CD14-positive monocyte (primary cell): ENCODE results near the gene DLGAP1. TPM values are rescaled to one million over a fixed set of nuclear protein-coding genes. Genes with fewer than 3 reads are reported as not detected.

ENCODE experiments used
- DNase-seq, 3 donors: peaks; one replicate each; pipeline ENCODE4 v3.0.0-alpha.2; 2011 to 2022
- H2AFZ ChIP-seq: 2 replicates; pipeline ENCODE4 v1.6.0; 2012; ENCODE audit warnings: mild to moderate bottlenecking, low read depth, low read length, inconsistent platforms; ENCODE audit not compliant: insufficient read depth, poor library complexity, severe bottlenecking
- H3K27ac ChIP-seq, 2 donors: 1 replicate in 1 of 2; 2 replicates in 1 of 2; pipeline ENCODE4 v1.5.1; 2012 to 2013; ENCODE audit warnings: low read length in 2 of 2, control low read depth in 1 of 2, inconsistent platforms in 1 of 2, low read depth in 1 of 2, mild to moderate bottlenecking in 1 of 2
- H3K27me3 ChIP-seq, 2 donors: one replicate each; pipeline versions ENCODE4 v1.6.0 to v1.6.1; 2011 to 2013; ENCODE audit warnings: low read length in 2 of 2; ENCODE audit not compliant: control insufficient read depth in 2 of 2, insufficient read depth in 2 of 2
- H3K36me3 ChIP-seq, 2 donors: replicated peaks in 1 of 2; 1 replicate in 1 of 2; 2 replicates in 1 of 2; pipeline versions ENCODE4 v1.5.1 to v1.6.1; 2012 to 2013; ENCODE audit warnings: low read length in 2 of 2, control low read depth in 1 of 2, inconsistent platforms in 1 of 2, mild to moderate bottlenecking in 1 of 2; ENCODE audit not compliant: insufficient read depth in 2 of 2, control insufficient read depth in 1 of 2
- H3K4me1 ChIP-seq, 2 donors: 1 replicate in 1 of 2; 2 replicates in 1 of 2; pipeline versions ENCODE4 v1.5.1 to v1.6.1; 2012 to 2013; ENCODE audit warnings: low read length in 2 of 2, control low read depth in 1 of 2, inconsistent platforms in 1 of 2, mild to moderate bottlenecking in 1 of 2, moderate library complexity in 1 of 2; ENCODE audit not compliant: insufficient read depth in 2 of 2, control insufficient read depth in 1 of 2
- H3K4me2 ChIP-seq: replicated peaks from 2 replicates; pipeline ENCODE3; 2012; ENCODE audit warnings: low read length, moderate library complexity, mild to moderate bottlenecking; ENCODE audit not compliant: poor library complexity, severe bottlenecking; ENCODE audit errors: extremely low read depth
- H3K4me3 ChIP-seq, 3 experiments: fragments of 200-600 bp in 1 of 3; sonication (generic) in 1 of 3; replicated peaks in 1 of 3; 1 replicate in 2 of 3; 2 replicates in 1 of 3; pipeline ENCODE4 v1.5.1; 2011 to 2013; ENCODE audit warnings: low read length in 3 of 3, mild to moderate bottlenecking in 3 of 3, control low read depth in 2 of 3, low read depth in 2 of 3, inconsistent platforms in 1 of 3, moderate library complexity in 1 of 3
- H3K79me2 ChIP-seq: 2 replicates; pipeline ENCODE4 v1.6.0; 2012; ENCODE audit warnings: mild to moderate bottlenecking, control low read depth, inconsistent platforms, low read length, moderate library complexity; ENCODE audit not compliant: insufficient read depth
- H3K9ac ChIP-seq: 2 replicates; pipeline ENCODE4 v1.6.0; 2017; ENCODE audit warnings: low read length, mild to moderate bottlenecking; ENCODE audit not compliant: insufficient read depth, poor library complexity, severe bottlenecking
- H3K9me3 ChIP-seq, 2 donors: replicated peaks in 1 of 2; 1 replicate in 1 of 2; 2 replicates in 1 of 2; pipeline versions ENCODE4 v1.5.1 to v1.6.1; 2012 to 2013; ENCODE audit warnings: low read length in 2 of 2, control low read depth in 1 of 2; ENCODE audit not compliant: control insufficient read depth in 1 of 2, insufficient read depth in 1 of 2
- H4K20me1 ChIP-seq: 2 replicates; pipeline ENCODE4 v1.6.0; 2012; ENCODE audit warnings: mild to moderate bottlenecking, low read length, control low read depth, moderate library complexity; ENCODE audit not compliant: insufficient read depth
- H3K27ac Mint-ChIP-seq, 7 donors: one replicate each; pipeline ENCODE4 v1.8.0; 2020; ENCODE audit warnings: mild to moderate bottlenecking in 7 of 7, mixed read lengths in 7 of 7, moderate library complexity in 6 of 7, inconsistent platforms in 2 of 7
- H3K27me3 Mint-ChIP-seq, 3 donors: one replicate each; pipeline ENCODE4 v1.8.0; 2021 to 2022; ENCODE audit warnings: low read depth in 3 of 3, mild to moderate bottlenecking in 3 of 3, mixed read lengths in 3 of 3, moderate library complexity in 3 of 3, inconsistent platforms in 1 of 3
- H3K36me3 Mint-ChIP-seq, 2 donors: one replicate each; pipeline ENCODE4 v1.8.0; 2020; ENCODE audit warnings: mixed read lengths in 2 of 2, inconsistent platforms in 1 of 2, mild to moderate bottlenecking in 1 of 2
- H3K4me1 Mint-ChIP-seq: one replicate; pipeline ENCODE4 v1.8.0; 2020; ENCODE audit warnings: mild to moderate bottlenecking, mixed read lengths
- H3K4me3 Mint-ChIP-seq, 2 donors: one replicate each; pipeline ENCODE4 v1.8.0; 2020; ENCODE audit warnings: mild to moderate bottlenecking in 2 of 2, mixed read lengths in 2 of 2, moderate library complexity in 1 of 2
- H3K9me3 Mint-ChIP-seq, 7 donors: one replicate each; pipeline ENCODE4 v1.8.0; 2020 to 2022; ENCODE audit warnings: mixed read lengths in 7 of 7, mild to moderate bottlenecking in 6 of 7, moderate library complexity in 6 of 7, inconsistent platforms in 2 of 7
- WGBS: methylation state at CpG from one replicate; pipeline ENCODE4 v1.1.5; 2013; ENCODE audit warnings: missing lambda C conversion rate; ENCODE audit not compliant: insufficient coverage; 5-methylcytosine and 5-hydroxymethylcytosine counted together
- intact Hi-C, 2 donors: fragments of 100-400 bp; cut with micrococcal nuclease; formaldehyde crosslinking; loops; one replicate each; pipeline versions ENCODE4 v1.15.0 to v1.15.1; 2023
- polyA plus RNA-seq, 3 donors: library from polyadenylated mRNA; depleted of rRNA in 1 of 3; unstranded in 2 of 3; stranded (reverse) in 1 of 3; fragments of 300-500 nt in 2 of 3; fragments of >200 nt in 1 of 3; fragmentation: Illumina TruSeq in 2 of 3; gene quantifications; 1 replicate in 2 of 3; 2 replicates in 1 of 3; pipeline ENCODE4 v1.2.3, GENCODE V29; 2012 to 2021
- TF ChIP-seq, protein P1 (sequence below): fragments of 200-600 bp; IDR thresholded peaks from one replicate; pipeline ENCODE4 v1.8.0; 2022; ENCODE audit warnings: antibody characterized with exemption, mild to moderate bottlenecking

DLGAP1 gene
- polyA plus RNA-seq, 3 donors: 0.09 to 0.42 TPM; not detected in 1

DNA sequence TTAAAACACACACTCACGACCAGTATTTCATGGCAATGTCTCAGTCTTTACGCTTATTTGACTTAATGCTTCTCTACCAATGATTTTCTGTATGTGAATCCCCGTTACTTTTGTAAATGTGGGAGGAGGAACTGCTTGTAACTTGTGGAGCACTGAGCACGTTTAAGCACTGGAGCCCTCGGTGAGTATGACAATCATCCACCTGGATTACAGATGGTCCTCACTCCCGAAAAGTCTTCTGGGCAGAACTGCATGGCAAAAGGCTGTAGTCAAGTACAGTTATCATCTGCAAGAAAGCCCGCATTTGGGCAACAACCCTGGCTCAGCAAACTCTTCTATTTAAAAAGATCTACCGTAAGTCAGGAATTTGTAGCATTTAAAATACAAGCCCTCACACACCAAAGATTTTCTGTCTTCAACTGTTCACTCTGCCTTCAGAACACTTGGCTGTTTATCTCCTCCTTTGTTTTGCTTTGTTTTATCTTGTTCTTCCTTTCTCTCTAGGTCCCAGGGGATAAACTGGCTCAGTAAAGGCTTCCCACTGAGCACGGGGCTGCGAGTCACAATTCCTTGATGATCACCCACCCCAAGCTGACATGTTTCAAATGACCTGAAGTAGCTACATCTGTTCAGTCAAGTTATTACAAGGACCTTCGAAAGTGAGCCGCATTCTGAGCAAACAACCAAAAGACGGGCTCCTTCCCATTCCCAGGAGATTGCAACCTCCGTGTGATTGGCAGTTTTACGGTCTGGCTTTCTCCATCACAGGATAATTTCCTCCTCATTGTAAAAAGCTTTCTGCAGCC lies 102.2 kb downstream of the DLGAP1 start:
- no peaks in the 10 kb centered on the region for H3K4me1 ChIP-seq
- Mint-ChIP-seq H3K9me3 (peaks cover 2 to 7% (median 5%) of the 10 kb centered on the region in 7 donors), H3K27ac (no peak overlapping the region), H3K27me3 (peaks cover 0 to 3% (median 3%) of the 10 kb centered on the region in 3 donors), H3K4me1 (no peaks in the 10 kb centered on the region), H3K36me3 (no peaks in the 10 kb centered on the region), H3K4me3 (no peak overlapping the region)
- no peaks in the 10 kb centered on the region for H3K79me2 ChIP-seq
- H3K27ac ChIP-seq: no peak overlapping the region
- H3K4me2 ChIP-seq: no peak overlapping the region
- H4K20me1 ChIP-seq: no peaks in the 10 kb centered on the region
- H2AFZ ChIP-seq: no peak overlapping the region
- H3K9me3 ChIP-seq: peaks cover 10 to 11% of the 10 kb centered on the region in 2 donors
- no peak overlapping the region for H3K4me3 ChIP-seq
- intact Hi-C loops: no loop called here
- no peaks in the 10 kb centered on the region for H3K27me3 ChIP-seq
- TF ChIP-seq, protein P1, sequence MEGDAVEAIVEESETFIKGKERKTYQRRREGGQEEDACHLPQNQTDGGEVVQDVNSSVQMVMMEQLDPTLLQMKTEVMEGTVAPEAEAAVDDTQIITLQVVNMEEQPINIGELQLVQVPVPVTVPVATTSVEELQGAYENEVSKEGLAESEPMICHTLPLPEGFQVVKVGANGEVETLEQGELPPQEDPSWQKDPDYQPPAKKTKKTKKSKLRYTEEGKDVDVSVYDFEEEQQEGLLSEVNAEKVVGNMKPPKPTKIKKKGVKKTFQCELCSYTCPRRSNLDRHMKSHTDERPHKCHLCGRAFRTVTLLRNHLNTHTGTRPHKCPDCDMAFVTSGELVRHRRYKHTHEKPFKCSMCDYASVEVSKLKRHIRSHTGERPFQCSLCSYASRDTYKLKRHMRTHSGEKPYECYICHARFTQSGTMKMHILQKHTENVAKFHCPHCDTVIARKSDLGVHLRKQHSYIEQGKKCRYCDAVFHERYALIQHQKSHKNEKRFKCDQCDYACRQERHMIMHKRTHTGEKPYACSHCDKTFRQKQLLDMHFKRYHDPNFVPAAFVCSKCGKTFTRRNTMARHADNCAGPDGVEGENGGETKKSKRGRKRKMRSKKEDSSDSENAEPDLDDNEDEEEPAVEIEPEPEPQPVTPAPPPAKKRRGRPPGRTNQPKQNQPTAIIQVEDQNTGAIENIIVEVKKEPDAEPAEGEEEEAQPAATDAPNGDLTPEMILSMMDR: no peak
- 42% methylated on average over 8 of the region's 15 CpGs for WGBS
- no peaks in the 10 kb centered on the region for H3K36me3 ChIP-seq
- DNase-seq: no peak
- no peak overlapping the region for H3K9ac ChIP-seq

DNA sequence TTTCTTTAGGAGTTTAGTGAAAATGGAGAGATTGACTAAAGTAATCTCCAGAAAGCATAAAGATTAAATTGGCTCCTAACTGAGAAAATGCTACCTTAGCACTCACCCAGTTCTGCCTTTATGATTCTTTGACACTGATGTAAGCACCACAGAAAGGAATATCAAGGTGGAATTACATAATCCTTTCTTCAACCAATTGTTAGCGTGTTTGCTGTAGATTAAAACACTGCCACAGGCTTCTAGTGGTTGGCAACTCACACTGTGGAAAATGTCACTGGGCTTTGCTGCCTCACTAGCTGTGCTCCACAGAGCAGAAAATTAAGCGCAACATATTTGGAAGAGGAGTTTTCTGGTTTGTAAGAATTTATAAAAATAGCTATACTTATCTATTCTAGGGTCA lies 104.1 kb downstream of the DLGAP1 start:
- Mint-ChIP-seq H3K36me3 (no peaks in the 10 kb centered on the region), H3K9me3 (peaks cover 0 to 6% (median 2%) of the 10 kb centered on the region in 7 donors), H3K4me3 (no peak overlapping the region), H3K27ac (no peak overlapping the region), H3K4me1 (no peaks in the 10 kb centered on the region), H3K27me3 (peaks cover 0 to 3% (median 1%) of the 10 kb centered on the region in 3 donors)
- no peak overlapping the region for H3K4me3 ChIP-seq
- TF ChIP-seq, protein P1: no peak
- H3K9me3 ChIP-seq: peaks cover 0 to 3% of the 10 kb centered on the region in 2 donors
- H3K27ac ChIP-seq: no peak overlapping the region
- no peaks in the 10 kb centered on the region for H3K4me1 ChIP-seq
- H3K79me2 ChIP-seq: no peaks in the 10 kb centered on the region
- no peak overlapping the region for H3K9ac ChIP-seq
- no peak overlapping the region for H2AFZ ChIP-seq
- H3K36me3 ChIP-seq: no peaks in the 10 kb centered on the region
- no peaks in the 10 kb centered on the region for H4K20me1 ChIP-seq
- intact Hi-C loops: no loop called here
- no peak overlapping the region for H3K4me2 ChIP-seq
- no peaks in the 10 kb centered on the region for H3K27me3 ChIP-seq
- no peak for DNase-seq
- WGBS: no CpG with 5 or more reads among the region's 2 CpGs
